Stomach (tissue), 9 donors: Measurements from ENCODE around the gene POLR3A. TPM values are rescaled to one million over a fixed set of nuclear protein-coding genes. Genes with fewer than 3 reads are reported as not detected.

Source experiments
- DNase-seq, 2 donors: peaks; one replicate each; pipeline versions ENCODE4 v3.0.0 to v3.0.0-alpha.2; 2013 to 2019
- H3K27ac ChIP-seq, 5 donors: fragments of 200-600 bp in 4 of 5; sonication (generic) in 4 of 5; one replicate each; pipeline ENCODE4 v1.5.1; 2013 to 2019; ENCODE audit warnings: mild to moderate bottlenecking in 1 of 5, moderate library complexity in 1 of 5
- H3K27me3 ChIP-seq, 3 donors: fragments of 200-600 bp; sonication (generic); one replicate each; pipeline ENCODE4 v1.5.1; 2017 to 2019; ENCODE audit warnings: mixed run types in 1 of 3
- H3K36me3 ChIP-seq, 4 donors: fragments of 200-600 bp; sonication (generic); 1 replicate in 3 of 4; 2 replicates in 1 of 4; pipeline ENCODE4 v1.5.1; 2016 to 2019
- H3K4me1 ChIP-seq, 4 donors: fragments of 200-600 bp; sonication (generic); one replicate each; pipeline ENCODE4 v1.5.1; 2016 to 2019
- H3K4me3 ChIP-seq, 4 donors: fragments of 200-600 bp; sonication (generic) in 3 of 4; one replicate each; pipeline ENCODE4 v1.5.1; 2016 to 2019; ENCODE audit warnings: mild to moderate bottlenecking in 1 of 4
- H3K9me3 ChIP-seq, 4 donors: fragments of 200-600 bp; sonication (generic); one replicate each; pipeline ENCODE4 v1.5.1; 2016 to 2019
- EP300 ChIP-seq: sonication (generic); formaldehyde crosslinking; IDR thresholded peaks from one replicate; pipeline ENCODE4 v1.6.1; 2017; ENCODE audit warnings: antibody characterized with exemption
- POLR2A ChIP-seq, 4 donors: fragments of 450-650 bp; IDR thresholded peaks; one replicate each; pipeline ENCODE4 v1.6.1; 2016; ENCODE audit warnings: antibody characterized with exemption in 4 of 4, control low read depth in 2 of 4, mild to moderate bottlenecking in 1 of 4, moderate library complexity in 1 of 4
- POLR2AphosphoS5 ChIP-seq, 3 donors: sonication (generic); formaldehyde crosslinking; IDR thresholded peaks; one replicate each; pipeline ENCODE4 v1.6.1; 2016; ENCODE audit warnings: antibody characterized with exemption in 3 of 3
- WGBS, 5 donors: extraction: QIAGEN DNeasy Blood & Tissue Kit in 3 of 5; methylation state at CpG; one replicate each; pipeline versions ENCODE4 v1.1.5 to v1.1.7; 2013 to 2018; 5-methylcytosine and 5-hydroxymethylcytosine counted together
- intact Hi-C: fragments of 100-400 bp; cut with DNase I; formaldehyde crosslinking; loops from one replicate; pipeline ENCODE4 v1.15.1; 2023; ENCODE audit warnings: low total_unique reads
- polyA plus RNA-seq, 3 donors: library from polyadenylated mRNA; stranded (reverse); fragments of 200-250 nt; gene quantifications; one replicate each; pipeline ENCODE4 v1.2.3, GENCODE V29; 2013
- total RNA-seq, 5 donors: library from RNA; depleted of rRNA; stranded (reverse); fragments of >200 nt; gene quantifications; one replicate each; pipeline versions ENCODE4 v1.1.0 to v1.2.3, GENCODE V29; 2014 to 2016
- TF ChIP-seq, protein P1 (sequence below), 7 experiments: fragments of 450-650 bp in 4 of 7; fragments of 200-600 bp in 3 of 7; sonication (generic) in 3 of 7; IDR thresholded peaks; one replicate each; pipeline ENCODE4 v1.5.1; 2016 to 2019; ENCODE audit warnings: antibody characterized with exemption in 7 of 7, control low read depth in 2 of 7, mild to moderate bottlenecking in 1 of 7
- donor health status: healthy with polysubstance abuse.
- donor health status: Bipolar disorder and iron deficiency.
- donor health status: healthy.

The POLR3A gene
- total and polyA plus RNA-seq, 8 donors: 2.1 to 25.8 (median 8.9) TPM

DNA sequence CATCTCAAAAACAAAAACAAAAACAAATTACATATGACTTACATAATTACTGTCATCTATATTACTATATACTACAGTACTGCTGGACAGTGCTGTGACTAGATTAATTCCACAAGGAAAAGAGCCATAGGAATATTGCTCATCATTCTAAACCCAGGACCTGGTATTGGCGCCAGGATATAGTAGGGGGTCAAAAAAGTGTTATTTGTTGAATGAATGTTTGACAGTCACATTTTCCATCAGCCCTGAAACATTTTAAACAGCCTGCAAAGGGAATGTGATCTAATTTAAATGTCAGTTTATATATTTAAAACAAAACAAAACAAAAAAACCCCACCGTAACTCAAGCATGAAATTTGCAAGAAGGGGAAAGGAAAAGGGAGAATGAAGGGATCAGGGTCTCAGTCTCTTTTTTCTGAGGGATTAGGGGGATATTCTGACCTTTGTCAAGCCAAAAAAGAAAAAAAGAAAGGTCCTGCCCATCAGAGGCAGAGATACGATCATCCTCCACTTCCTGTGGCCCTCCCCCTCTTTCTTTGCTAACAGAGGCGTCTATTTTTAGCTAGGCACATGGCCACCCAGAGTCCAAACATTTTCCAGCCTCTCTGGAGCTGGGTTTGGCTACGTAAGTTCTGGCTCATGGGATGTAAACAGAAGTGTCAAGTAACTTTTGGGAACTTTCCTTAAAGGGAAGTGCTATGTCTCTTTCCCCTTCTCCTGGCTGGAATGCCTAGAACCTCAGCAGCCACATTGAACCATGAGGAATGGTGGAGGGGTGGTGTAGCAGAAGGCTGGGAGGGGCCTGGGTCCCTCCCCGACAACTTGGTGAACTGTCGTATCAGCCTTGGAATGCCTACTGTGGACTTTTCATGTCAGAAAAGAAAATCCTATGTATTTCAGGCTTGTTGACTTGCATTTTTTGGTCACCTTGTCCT lies 58.2 kb downstream of the POLR3A start:
- H3K27ac ChIP-seq: peak overlapping the region; percentile 69 to 89 (median 71)
- 39 to 46% (median 41%) methylated on average over 7 of the region's 7 CpGs for WGBS, 5 donors
- H3K9me3 ChIP-seq: no peaks in the 10 kb centered on the region
- H3K27me3 ChIP-seq: no peaks in the 10 kb centered on the region
- peak; percentile 93 for TF ChIP-seq EP300
- peak; percentile 37 to 90 (median 73) for TF ChIP-seq POLR2AphosphoS5 (IDR thresholded peaks at IDR 0.05)
- TF ChIP-seq, protein P1, sequence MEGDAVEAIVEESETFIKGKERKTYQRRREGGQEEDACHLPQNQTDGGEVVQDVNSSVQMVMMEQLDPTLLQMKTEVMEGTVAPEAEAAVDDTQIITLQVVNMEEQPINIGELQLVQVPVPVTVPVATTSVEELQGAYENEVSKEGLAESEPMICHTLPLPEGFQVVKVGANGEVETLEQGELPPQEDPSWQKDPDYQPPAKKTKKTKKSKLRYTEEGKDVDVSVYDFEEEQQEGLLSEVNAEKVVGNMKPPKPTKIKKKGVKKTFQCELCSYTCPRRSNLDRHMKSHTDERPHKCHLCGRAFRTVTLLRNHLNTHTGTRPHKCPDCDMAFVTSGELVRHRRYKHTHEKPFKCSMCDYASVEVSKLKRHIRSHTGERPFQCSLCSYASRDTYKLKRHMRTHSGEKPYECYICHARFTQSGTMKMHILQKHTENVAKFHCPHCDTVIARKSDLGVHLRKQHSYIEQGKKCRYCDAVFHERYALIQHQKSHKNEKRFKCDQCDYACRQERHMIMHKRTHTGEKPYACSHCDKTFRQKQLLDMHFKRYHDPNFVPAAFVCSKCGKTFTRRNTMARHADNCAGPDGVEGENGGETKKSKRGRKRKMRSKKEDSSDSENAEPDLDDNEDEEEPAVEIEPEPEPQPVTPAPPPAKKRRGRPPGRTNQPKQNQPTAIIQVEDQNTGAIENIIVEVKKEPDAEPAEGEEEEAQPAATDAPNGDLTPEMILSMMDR (IDR thresholded peaks at IDR 0.05): no peak
- peaks cover 5 to 48% (median 20%) of the 10 kb centered on the region in 4 donors for H3K4me1 ChIP-seq
- DNase-seq: peak; percentile 74 to 93
- H3K36me3 ChIP-seq: peaks cover 0 to 12% (median 4%) of the 10 kb centered on the region in 4 donors
- intact Hi-C loops: no loop called here
- H3K4me3 ChIP-seq: no peak overlapping the region

DNA sequence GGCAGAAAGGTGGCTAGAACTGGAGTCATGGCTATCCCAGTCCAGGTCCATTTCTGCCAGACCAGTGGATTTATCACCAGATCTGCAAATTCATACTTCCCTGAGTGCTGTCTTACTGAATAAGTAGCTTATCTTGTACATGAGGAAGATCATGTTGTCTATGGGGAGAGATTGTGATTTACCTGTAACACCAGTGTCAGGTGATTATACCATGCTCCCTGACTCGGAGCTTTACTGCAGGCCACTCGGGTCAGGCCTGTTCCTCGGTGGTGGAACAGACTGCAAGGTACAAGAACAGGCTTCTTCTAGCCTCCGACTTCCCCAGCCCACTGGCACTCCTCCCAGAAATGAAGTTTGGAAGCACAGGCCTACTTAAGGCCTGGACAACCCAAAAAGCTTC lies 60.2 kb downstream of the POLR3A start:
- H3K27ac ChIP-seq: peak overlapping the region in 4 of 5 donors; percentile 46 to 89 (median 74)
- intact Hi-C loops: loop anchor here (10.0 kb wide), 1 partner anchor 124 kb away; no protein-coding TSS in a partner anchor
- 32 to 61% (median 52%) methylated on average over 4 of the region's 4 CpGs for WGBS, 5 donors

DNA sequence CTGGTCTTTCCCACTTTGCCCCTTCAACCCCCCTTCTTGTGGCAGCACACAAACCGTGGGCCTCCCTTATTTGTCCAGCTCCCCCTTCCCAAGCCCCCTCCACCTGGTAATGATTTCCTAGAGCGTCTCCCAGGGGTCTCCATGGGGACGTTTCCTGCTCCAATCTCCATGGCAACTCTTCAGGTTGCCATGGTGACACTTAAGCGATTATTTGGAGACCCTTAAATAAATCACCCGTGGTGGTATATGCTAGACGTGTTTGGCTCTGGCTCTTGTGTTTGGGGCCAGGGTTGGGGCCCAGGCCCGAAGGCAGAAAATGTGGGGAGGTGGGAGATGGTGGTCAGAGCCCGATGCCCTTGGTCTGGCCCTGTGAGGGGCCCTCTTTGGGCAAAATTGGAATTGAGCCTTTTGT lies 61.7 kb downstream of the POLR3A start:
- intact Hi-C loops: loop anchor here (10.0 kb wide), 1 partner anchor 123 kb away; no protein-coding TSS in a partner anchor

More for the DNA sequence above, 60.2 kb downstream of the POLR3A start:
- H3K36me3 ChIP-seq: no peaks in the 10 kb centered on the region
- no peak overlapping the region for H3K4me3 ChIP-seq
- H3K27me3 ChIP-seq: no peaks in the 10 kb centered on the region
- peaks cover 0 to 3% (median 0%) of the 10 kb centered on the region in 4 donors for H3K9me3 ChIP-seq
- peaks cover 5 to 37% (median 14%) of the 10 kb centered on the region in 4 donors for H3K4me1 ChIP-seq
- TF ChIP-seq, protein P1 (IDR thresholded peaks at IDR 0.05): no peak
- TF ChIP-seq POLR2A (IDR thresholded peaks at IDR 0.05): no peak
- TF ChIP-seq EP300: no peak
- no peak for TF ChIP-seq POLR2AphosphoS5 (IDR thresholded peaks at IDR 0.05)
- DNase-seq: peak in 1 of 2 donors; percentile 63

DNA sequence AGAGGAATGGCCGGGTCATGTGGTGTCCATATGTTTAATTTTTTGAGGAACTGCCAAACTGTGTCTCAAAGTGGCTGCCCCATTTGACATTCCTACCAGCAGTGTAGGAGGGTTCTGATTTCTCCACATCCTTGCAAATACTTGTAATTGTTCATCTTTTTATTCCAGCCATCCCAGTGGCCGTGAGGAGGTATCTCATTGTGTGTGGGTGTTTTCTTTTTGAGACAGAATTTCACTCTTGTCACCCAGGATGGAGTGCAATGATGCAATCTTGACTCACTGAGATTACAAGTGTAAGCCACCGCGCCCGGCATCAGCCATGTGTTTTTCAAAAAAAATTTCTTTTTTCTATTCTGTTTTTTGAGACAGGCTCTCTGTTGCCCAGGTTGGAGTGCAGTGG lies 64.0 kb downstream of the POLR3A start:
- no peak for DNase-seq
- Histone ChIP-seq H3K36me3 (no peaks in the 10 kb centered on the region), H3K4me3 (no peak overlapping the region), H3K27me3 (no peaks in the 10 kb centered on the region), H3K9me3 (peaks cover 0 to 10% (median 0%) of the 10 kb centered on the region in 4 donors), H3K27ac (no peak overlapping the region), H3K4me1 (peaks cover 0 to 13% (median 3%) of the 10 kb centered on the region in 4 donors)
- TF ChIP-seq EP300 (no peak), POLR2AphosphoS5 (IDR thresholded peaks at IDR 0.05) (no peak), POLR2A (IDR thresholded peaks at IDR 0.05) (no peak)
- TF ChIP-seq, protein P1 (IDR thresholded peaks at IDR 0.05): no peak
- WGBS, 5 donors: 58 to 91% (median 87%) methylated on average over 5 of the region's 5 CpGs
- intact Hi-C loops: loop anchor here (10.0 kb wide), 1 partner anchor 120 kb away; no protein-coding TSS in a partner anchor

More for the DNA sequence above, 61.7 kb downstream of the POLR3A start:
- Histone ChIP-seq H3K4me1 (peaks cover 5 to 32% (median 14%) of the 10 kb centered on the region in 4 donors), H3K36me3 (no peaks in the 10 kb centered on the region), H3K27me3 (no peaks in the 10 kb centered on the region), H3K27ac (no peak overlapping the region), H3K9me3 (peaks cover 0 to 10% (median 0%) of the 10 kb centered on the region in 4 donors), H3K4me3 (no peak overlapping the region)
- peak in 1 of 2 donors; percentile 65 for DNase-seq
- WGBS, 5 donors: 26 to 38% (median 28%) methylated on average over 8 of the region's 8 CpGs
- TF ChIP-seq POLR2AphosphoS5 (IDR thresholded peaks at IDR 0.05): no peak
- no peak for TF ChIP-seq EP300
- TF ChIP-seq, protein P1 (IDR thresholded peaks at IDR 0.05): no peak
- no peak for TF ChIP-seq POLR2A (IDR thresholded peaks at IDR 0.05)
